Loucy (cell line): ENCODE measurements around the gene CARD9.

Source experiments
- H2AFZ ChIP-seq: fragments of 200-600 bp; sonication (generic); 2 replicates; pipeline ENCODE4 v1.6.0; 2016; ENCODE audit warnings: antibody characterized with exemption, mild to moderate bottlenecking, low read length, moderate library complexity
- H3F3A ChIP-seq: fragments of 200-600 bp; 2 replicates; pipeline ENCODE4 v1.6.0; 2016; ENCODE audit warnings: antibody characterized with exemption, low read depth, mild to moderate bottlenecking
- H3K27me3 ChIP-seq: fragments of 200-600 bp; sonication (generic); 2 replicates; pipeline ENCODE4 v1.6.1; 2014; ENCODE audit warnings: low read length, mild to moderate bottlenecking; ENCODE audit not compliant: insufficient read depth, poor library complexity, severe bottlenecking
- H3K36me3 ChIP-seq: fragments of 200-600 bp; sonication (generic); 2 replicates; pipeline ENCODE4 v1.6.1; 2016; ENCODE audit warnings: low read length; ENCODE audit not compliant: insufficient read depth
- H3K4me1 ChIP-seq: fragments of 200-600 bp; sonication (generic); 2 replicates; pipeline ENCODE4 v1.5.1; 2014; ENCODE audit warnings: low read length, mild to moderate bottlenecking; ENCODE audit not compliant: insufficient read depth, poor library complexity, severe bottlenecking
- H3K4me2 ChIP-seq: fragments of 200-600 bp; sonication (generic); 2 replicates; pipeline ENCODE4 v1.6.0; 2014; ENCODE audit warnings: antibody characterized with exemption, low read length, low read depth, mild to moderate bottlenecking; ENCODE audit not compliant: poor library complexity, severe bottlenecking
- H3K4me3 ChIP-seq: fragments of 200-600 bp; sonication (generic); 2 replicates; pipeline ENCODE4 v1.5.1; 2014; ENCODE audit warnings: low read length, mild to moderate bottlenecking, mixed read lengths; ENCODE audit not compliant: poor library complexity, severe bottlenecking
- H3K79me2 ChIP-seq: fragments of 200-600 bp; sonication (generic); 2 replicates; pipeline ENCODE4 v1.6.1; 2014; ENCODE audit warnings: low read length; ENCODE audit not compliant: insufficient read depth
- H3K9ac ChIP-seq: fragments of 200-600 bp; sonication (generic); 2 replicates; pipeline ENCODE4 v1.6.0; 2014; ENCODE audit warnings: mild to moderate bottlenecking, low read depth, low read length, moderate library complexity; ENCODE audit not compliant: poor library complexity, severe bottlenecking
- H3K9me2 ChIP-seq: fragments of 200-600 bp; sonication (generic); replicated peaks from 2 replicates; pipeline ENCODE4 v1.6.1; 2016; ENCODE audit warnings: low read depth, low read length, mixed read lengths
- H3K9me3 ChIP-seq: fragments of 200-600 bp; sonication (generic); 2 replicates; pipeline ENCODE4 v1.6.1; 2014; ENCODE audit warnings: mild to moderate bottlenecking, antibody characterized with exemption, low read length, low read depth; ENCODE audit not compliant: insufficient read depth
- H4K20me1 ChIP-seq: fragments of 200-600 bp; sonication (generic); 2 replicates; pipeline ENCODE4 v1.6.0; 2014; ENCODE audit warnings: antibody characterized with exemption, low read length, mild to moderate bottlenecking; ENCODE audit not compliant: insufficient read depth, poor library complexity, severe bottlenecking
- CTCF ChIP-seq: fragments of 200-600 bp; sonication (generic); conservative IDR thresholded peaks from 2 replicates; pipeline ENCODE4 v1.5.1; 2014; ENCODE audit warnings: mild to moderate bottlenecking, antibody characterized with exemption, low read length
- EZH2phosphoT487 ChIP-seq: fragments of 200-600 bp; IDR thresholded peaks from 2 replicates; pipeline ENCODE4 v1.6.1; 2018; ENCODE audit warnings: antibody characterized with exemption, mild to moderate bottlenecking, moderate library complexity, borderline replicate concordance

CARD9 gene

GRCh38 chr9:136363106-136363948 lies 10.1 kb downstream of the CARD9 start, which contains the start of gene DNLZ:
TSS of gene DNLZ (minus strand) at chr9:136363744. CDS start at chr9:136363714, 30 bp downstream.
- Histone ChIP-seq H3K4me3 (peak within 1 kb of the TSS; percentile 99), H3K9me2 (no peaks in the 10 kb centered on the region), H3K27me3 (no peaks in the 10 kb centered on the region), H3K36me3 (no peaks in the 10 kb centered on the region), H3F3A (no peaks in the 10 kb centered on the region), H2AFZ (peak within 1 kb of the TSS; percentile 86), H3K9me3 (no peaks in the 10 kb centered on the region), H3K4me2 (peak within 1 kb of the TSS; percentile 71), H3K9ac (peak within 1 kb of the TSS; percentile 65), H3K79me2 (no peaks in the 10 kb centered on the region), H4K20me1 (peaks cover 7% of the 10 kb centered on the region), H3K4me1 (peaks cover 6% of the 10 kb centered on the region)
- TF ChIP-seq EZH2phosphoT487 (no peak), CTCF (peak; percentile 77)

GRCh38 chr9:136362450-136362784 lies 11.1 kb downstream of the CARD9 start:
- H3K9ac ChIP-seq = peak overlapping the region; percentile 19
- H3K4me1 ChIP-seq = peaks cover 6% of the 10 kb centered on the region
- H3F3A ChIP-seq = no peaks in the 10 kb centered on the region
- peaks cover 7% of the 10 kb centered on the region for H4K20me1 ChIP-seq
- H3K36me3 ChIP-seq = no peaks in the 10 kb centered on the region
- H3K9me3 ChIP-seq = no peaks in the 10 kb centered on the region
- no peak for TF ChIP-seq CTCF
- TF ChIP-seq EZH2phosphoT487 = no peak
- H3K27me3 ChIP-seq = no peaks in the 10 kb centered on the region
- H3K4me3 ChIP-seq = peak overlapping the region; percentile 99
- no peak overlapping the region for H2AFZ ChIP-seq
- peak overlapping the region; percentile 58 for H3K4me2 ChIP-seq
- no peaks in the 10 kb centered on the region for H3K9me2 ChIP-seq
- no peaks in the 10 kb centered on the region for H3K79me2 ChIP-seq

GRCh38 chr9:136361754-136362449 lies 11.6 kb downstream of the CARD9 start:
- Histone ChIP-seq H3K9me3 (no peaks in the 10 kb centered on the region), H3F3A (no peaks in the 10 kb centered on the region), H3K4me1 (peaks cover 6% of the 10 kb centered on the region), H3K9me2 (no peaks in the 10 kb centered on the region), H3K27me3 (no peaks in the 10 kb centered on the region), H3K36me3 (no peaks in the 10 kb centered on the region), H3K4me3 (no peak overlapping the region), H4K20me1 (peaks cover 7% of the 10 kb centered on the region), H3K4me2 (peak overlapping the region; percentile 58), H3K79me2 (no peaks in the 10 kb centered on the region), H3K9ac (no peak overlapping the region), H2AFZ (no peak overlapping the region)
- TF ChIP-seq CTCF = no peak
- TF ChIP-seq EZH2phosphoT487 = no peak
